ENCODE measurements around the gene ACAP1.
"Not testable (repeated sequence)": the region's sequence is repeated elsewhere in the genome, so short reads cannot be mapped to it uniquely, and the experiment has no call there.

The ACAP1 gene

GRCh38 chr17:7329997-7330637 is 6.2 kb upstream of the ACAP1 start:
- H3K27me3 ChIP-seq (ENCODE audit: insufficient read depth, low read length), result no peaks in the 10 kb centered on the region
- peaks cover 15% of the 10 kb centered on the region for H3K79me2 ChIP-seq (ENCODE audit: control insufficient read depth, insufficient read depth, low read length, unreplicated experiment)
- H3K27ac ChIP-seq (ENCODE audit: low read depth, low read length), result peak overlapping the region; percentile 79
- peaks cover 16% of the 10 kb centered on the region for H3K4me1 ChIP-seq (ENCODE audit: control insufficient read depth, insufficient read depth, low read length, unreplicated experiment)
- H3K4me3 ChIP-seq (ENCODE audit: low read depth, low read length), result peak overlapping the region; percentile 96
- H2AFZ ChIP-seq (ENCODE audit: low read length, unreplicated experiment), result peak overlapping the region; percentile 95
- H3K36me3 ChIP-seq (ENCODE audit: insufficient read depth, low read length), result no peaks in the 10 kb centered on the region; the same call in 1 of the 2 replicates

- peak overlapping the region; percentile 96 for H3K4me3 ChIP-seq (ENCODE audit: low read depth, low read length)
- no peaks in the 10 kb centered on the region for H3K36me3 ChIP-seq (ENCODE audit: insufficient read depth, low read length)
- H3K79me2 ChIP-seq (ENCODE audit: control insufficient read depth, insufficient read depth, low read length, unreplicated experiment), result peaks cover 15% of the 10 kb centered on the region
- H3K27ac ChIP-seq (ENCODE audit: low read depth, low read length), result no peak overlapping the region
- H3K4me1 ChIP-seq (ENCODE audit: control insufficient read depth, insufficient read depth, low read length, unreplicated experiment), result peaks cover 16% of the 10 kb centered on the region
- no peaks in the 10 kb centered on the region for H3K27me3 ChIP-seq (ENCODE audit: insufficient read depth, low read length)
- H2AFZ ChIP-seq (ENCODE audit: low read length, unreplicated experiment), result peak overlapping the region; percentile 95
These were observed 5.7 kb upstream of the ACAP1 start for GRCh38 chr17:7330638-7331015.

GRCh38 chr17:7332111-7332510 is 4.2 kb upstream of the ACAP1 start:
- no peak overlapping the region for H2AFZ ChIP-seq (ENCODE audit: low read length, unreplicated experiment)
- H3K4me1 ChIP-seq (ENCODE audit: control insufficient read depth, insufficient read depth, low read length, unreplicated experiment), result peaks cover 16% of the 10 kb centered on the region
- H3K36me3 ChIP-seq (ENCODE audit: insufficient read depth, low read length), result no peaks in the 10 kb centered on the region
- H3K4me3 ChIP-seq (ENCODE audit: low read depth, low read length), result no peak overlapping the region
- H3K79me2 ChIP-seq (ENCODE audit: control insufficient read depth, insufficient read depth, low read length, unreplicated experiment), result peaks cover 15% of the 10 kb centered on the region
- H3K27ac ChIP-seq (ENCODE audit: low read depth, low read length), result no peak overlapping the region
- no peaks in the 10 kb centered on the region for H3K27me3 ChIP-seq (ENCODE audit: insufficient read depth, low read length)

DNA sequence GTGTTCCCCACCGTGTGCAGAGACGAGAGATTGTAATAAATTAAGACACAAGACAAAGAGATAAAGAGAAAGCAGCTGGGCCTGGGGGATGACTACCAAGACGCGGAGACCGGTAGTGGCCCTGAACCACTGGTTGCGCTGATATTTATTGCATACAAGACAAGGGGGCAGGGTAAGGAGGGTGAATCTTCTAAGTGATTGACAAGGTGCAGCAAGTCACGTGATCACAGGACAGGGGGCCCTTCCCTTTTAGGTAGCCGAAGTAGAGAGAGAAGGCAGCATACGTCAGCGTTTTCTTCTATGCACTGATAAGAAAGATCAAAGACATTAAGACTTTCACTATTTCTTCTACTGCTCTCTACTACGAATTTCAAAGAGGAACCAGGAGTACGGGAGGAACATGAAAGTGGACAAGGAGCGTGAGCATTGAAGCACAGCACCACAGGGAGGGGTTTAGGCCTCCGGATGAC is 3.7 kb upstream of the ACAP1 start:
- H3K27ac ChIP-seq (ENCODE audit: low read depth, low read length); H3K4me3 ChIP-seq (ENCODE audit: low read depth, low read length); H2AFZ ChIP-seq (ENCODE audit: low read length, unreplicated experiment); H3K36me3 ChIP-seq (ENCODE audit: insufficient read depth, low read length); H3K27me3 ChIP-seq (ENCODE audit: insufficient read depth, low read length): not testable (repeated sequence)
- Histone ChIP-seq H3K4me1 (ENCODE audit: control insufficient read depth, insufficient read depth, low read length, unreplicated experiment) (peaks cover 14% of the 10 kb centered on the region), H3K79me2 (ENCODE audit: control insufficient read depth, insufficient read depth, low read length, unreplicated experiment) (peaks cover 11% of the 10 kb centered on the region)

GRCh38 chr17:7334938-7335538 is 1.3 kb upstream of the ACAP1 start:
- no peak overlapping the region for H2AFZ ChIP-seq (ENCODE audit: low read length, unreplicated experiment)
- H3K4me1 ChIP-seq (ENCODE audit: control insufficient read depth, insufficient read depth, low read length, unreplicated experiment), result peaks cover 5% of the 10 kb centered on the region
- no peaks in the 10 kb centered on the region for H3K79me2 ChIP-seq (ENCODE audit: control insufficient read depth, insufficient read depth, low read length, unreplicated experiment)
- no peak overlapping the region for H3K27ac ChIP-seq (ENCODE audit: low read depth, low read length)
- H3K27me3 ChIP-seq (ENCODE audit: insufficient read depth, low read length), result no peaks in the 10 kb centered on the region
- H3K36me3 ChIP-seq (ENCODE audit: insufficient read depth, low read length), result no peaks in the 10 kb centered on the region
- no peak overlapping the region for H3K4me3 ChIP-seq (ENCODE audit: low read depth, low read length)

DNA sequence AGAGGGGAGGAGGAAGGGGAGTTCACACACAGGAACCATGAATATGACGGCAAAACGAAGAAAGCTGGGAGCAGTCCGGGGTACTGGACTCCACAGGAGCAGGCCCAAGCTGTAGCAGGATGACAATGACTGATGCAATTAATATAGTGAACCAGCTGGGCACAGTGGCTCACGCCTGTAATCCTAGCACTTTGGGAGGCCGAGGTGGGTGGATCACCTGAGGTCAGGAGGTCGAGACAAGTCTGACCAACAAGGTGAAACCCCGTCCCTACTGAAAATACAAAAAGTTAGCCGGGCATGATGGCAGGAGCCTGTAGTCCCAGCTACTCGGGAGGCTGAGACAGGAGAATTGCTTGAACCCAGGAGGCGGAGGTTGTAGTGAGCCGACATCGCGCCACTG is 564 bp upstream of the ACAP1 start:
- H3K79me2 ChIP-seq (ENCODE audit: control insufficient read depth, insufficient read depth, low read length, unreplicated experiment); H3K4me3 ChIP-seq (ENCODE audit: low read depth, low read length); H3K27ac ChIP-seq (ENCODE audit: low read depth, low read length); H3K36me3 ChIP-seq (ENCODE audit: insufficient read depth, low read length); H3K27me3 ChIP-seq (ENCODE audit: insufficient read depth, low read length); H2AFZ ChIP-seq (ENCODE audit: low read length, unreplicated experiment); H3K4me1 ChIP-seq (ENCODE audit: control insufficient read depth, insufficient read depth, low read length, unreplicated experiment): not testable (repeated sequence)

DNA sequence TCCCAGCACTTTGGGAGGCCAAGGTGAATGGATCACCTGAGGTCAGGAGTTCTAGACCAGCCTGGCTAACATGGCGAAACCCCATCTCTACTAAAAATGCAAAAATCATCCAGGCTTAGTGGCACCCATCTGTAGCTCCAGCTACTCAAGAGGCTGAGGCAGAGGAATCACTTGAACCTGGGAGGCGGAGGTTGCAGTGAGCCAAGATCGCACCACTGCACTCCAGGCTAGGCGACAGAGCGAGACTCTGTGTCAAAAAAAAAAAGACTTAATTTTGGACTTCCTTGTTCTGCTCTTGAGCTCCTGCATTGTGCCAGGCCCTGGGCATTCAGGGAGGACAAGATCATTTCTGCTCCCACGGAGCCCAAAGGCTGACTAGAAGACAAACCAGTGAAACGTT is 1.3 kb downstream of the ACAP1 start:
- not testable (repeated sequence) for H3K36me3 ChIP-seq (ENCODE audit: insufficient read depth, low read length); H2AFZ ChIP-seq (ENCODE audit: low read length, unreplicated experiment); H3K4me3 ChIP-seq (ENCODE audit: low read depth, low read length); H3K4me1 ChIP-seq (ENCODE audit: control insufficient read depth, insufficient read depth, low read length, unreplicated experiment); H3K27me3 ChIP-seq (ENCODE audit: insufficient read depth, low read length); H3K79me2 ChIP-seq (ENCODE audit: control insufficient read depth, insufficient read depth, low read length, unreplicated experiment); H3K27ac ChIP-seq (ENCODE audit: low read depth, low read length)

DNA sequence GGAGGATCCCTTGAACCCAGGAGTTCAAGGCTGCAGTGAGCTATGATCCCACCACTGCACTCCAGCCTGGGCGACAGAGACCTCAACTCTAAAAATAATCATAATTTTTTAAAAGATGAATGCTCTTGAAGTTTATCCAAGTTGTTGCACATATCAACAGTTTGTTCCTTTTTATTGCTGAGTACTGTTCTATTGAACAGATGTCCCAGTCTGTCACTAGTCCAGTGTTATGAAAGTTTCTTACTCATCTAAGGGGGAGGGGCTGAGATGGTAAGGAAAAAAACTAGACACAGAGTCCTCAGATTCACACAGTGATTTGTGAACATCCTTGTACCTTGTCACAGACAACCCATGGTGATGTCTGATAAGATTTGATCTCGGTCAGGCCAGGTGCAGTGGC is 3.9 kb downstream of the ACAP1 start:
- no peaks in the 10 kb centered on the region for H3K36me3 ChIP-seq (ENCODE audit: insufficient read depth, low read length)
- no peaks in the 10 kb centered on the region for H3K79me2 ChIP-seq (ENCODE audit: control insufficient read depth, insufficient read depth, low read length, unreplicated experiment)
- no peak overlapping the region for H3K4me3 ChIP-seq (ENCODE audit: low read depth, low read length)
- H3K27me3 ChIP-seq (ENCODE audit: insufficient read depth, low read length), result peaks cover 10% of the 10 kb centered on the region; the same call in 1 of the 2 replicates
- H3K4me1 ChIP-seq (ENCODE audit: control insufficient read depth, insufficient read depth, low read length, unreplicated experiment), result no peaks in the 10 kb centered on the region
- no peak overlapping the region for H2AFZ ChIP-seq (ENCODE audit: low read length, unreplicated experiment)
- H3K27ac ChIP-seq (ENCODE audit: low read depth, low read length), result no peak overlapping the region

GRCh38 chr17:7341842-7342241 is 5.5 kb downstream of the ACAP1 start:
- Histone ChIP-seq H3K4me1 (ENCODE audit: control insufficient read depth, insufficient read depth, low read length, unreplicated experiment) (no peaks in the 10 kb centered on the region), H3K27me3 (ENCODE audit: insufficient read depth, low read length) (peaks cover 10% of the 10 kb centered on the region; the same call in 1 of the 2 replicates), H3K4me3 (ENCODE audit: low read depth, low read length) (no peak overlapping the region), H3K27ac (ENCODE audit: low read depth, low read length) (no peak overlapping the region), H3K36me3 (ENCODE audit: insufficient read depth, low read length) (no peaks in the 10 kb centered on the region), H3K79me2 (ENCODE audit: control insufficient read depth, insufficient read depth, low read length, unreplicated experiment) (no peaks in the 10 kb centered on the region), H2AFZ (ENCODE audit: low read length, unreplicated experiment) (no peak overlapping the region)

DNA sequence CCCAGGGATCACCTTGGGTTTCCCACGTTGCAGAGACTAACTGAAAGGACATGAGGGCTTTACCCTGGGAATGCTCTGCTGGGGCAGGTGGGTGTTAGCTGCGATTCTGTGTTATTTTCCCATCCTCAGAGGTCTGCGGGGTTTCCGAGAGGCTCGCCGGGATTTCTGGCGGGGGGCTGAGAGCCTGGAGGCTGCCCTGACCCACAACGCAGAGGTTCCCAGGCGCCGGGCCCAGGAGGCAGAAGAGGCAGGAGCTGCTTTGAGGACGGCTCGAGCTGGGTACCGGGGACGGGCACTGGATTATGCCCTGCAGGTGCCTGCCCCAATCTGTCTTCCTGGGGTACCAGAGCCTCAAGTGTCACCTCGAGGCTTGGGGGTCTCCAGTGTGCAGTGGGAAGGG is 6.9 kb downstream of the ACAP1 start:
- no peak overlapping the region for H2AFZ ChIP-seq (ENCODE audit: low read length, unreplicated experiment)

More for the DNA sequence above, 6.9 kb downstream of the ACAP1 start:
- no peaks in the 10 kb centered on the region for H3K79me2 ChIP-seq (ENCODE audit: control insufficient read depth, insufficient read depth, low read length, unreplicated experiment)
- H3K27ac ChIP-seq (ENCODE audit: low read depth, low read length), result no peak overlapping the region
- no peaks in the 10 kb centered on the region for H3K36me3 ChIP-seq (ENCODE audit: insufficient read depth, low read length)
- H3K27me3 ChIP-seq (ENCODE audit: insufficient read depth, low read length), result peaks cover 10% of the 10 kb centered on the region; the same call in 1 of the 2 replicates
- no peak overlapping the region for H3K4me3 ChIP-seq (ENCODE audit: low read depth, low read length)
- no peaks in the 10 kb centered on the region for H3K4me1 ChIP-seq (ENCODE audit: control insufficient read depth, insufficient read depth, low read length, unreplicated experiment)
